Stomach (tissue), 4 donors: Measurements from ENCODE around the gene GFM1.

Experiments
- EP300 ChIP-seq: sonication (generic); formaldehyde crosslinking; IDR thresholded peaks from one replicate; pipeline ENCODE4 v1.6.1; 2017; ENCODE audit warnings: antibody characterized with exemption
- POLR2A ChIP-seq, 4 donors: fragments of 450-650 bp; IDR thresholded peaks; one replicate each; pipeline ENCODE4 v1.6.1; 2016; ENCODE audit warnings: antibody characterized with exemption in 4 of 4, control low read depth in 2 of 4, mild to moderate bottlenecking in 1 of 4, moderate library complexity in 1 of 4
- POLR2AphosphoS5 ChIP-seq, 3 donors: sonication (generic); formaldehyde crosslinking; IDR thresholded peaks; one replicate each; pipeline ENCODE4 v1.6.1; 2016; ENCODE audit warnings: antibody characterized with exemption in 3 of 3
- TF ChIP-seq, protein P1 (sequence below), 7 experiments: fragments of 450-650 bp in 4 of 7; fragments of 200-600 bp in 3 of 7; sonication (generic) in 3 of 7; IDR thresholded peaks; one replicate each; pipeline ENCODE4 v1.5.1; 2016 to 2019; ENCODE audit warnings: antibody characterized with exemption in 7 of 7, control low read depth in 2 of 7, mild to moderate bottlenecking in 1 of 7

DNA sequence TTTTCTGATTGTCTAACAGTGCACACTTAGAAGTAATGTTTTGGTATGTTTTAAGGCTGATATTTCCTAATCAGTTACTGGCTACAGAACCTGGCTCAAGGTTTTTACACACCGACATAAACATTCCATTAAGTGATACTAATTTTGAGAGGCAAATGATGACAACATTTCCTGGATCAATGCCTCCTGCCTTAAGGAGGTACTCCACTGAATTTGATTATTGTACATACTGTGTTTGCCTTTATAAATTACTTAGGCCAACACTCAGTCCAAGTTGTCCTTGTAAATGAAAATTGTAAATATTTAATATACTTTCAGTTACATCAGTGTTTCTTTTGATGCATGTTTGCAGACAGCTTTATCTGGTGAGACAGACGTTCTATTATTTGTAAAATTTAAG is 52.3 kb downstream of the GFM1 start:
- TF ChIP-seq, protein P1, sequence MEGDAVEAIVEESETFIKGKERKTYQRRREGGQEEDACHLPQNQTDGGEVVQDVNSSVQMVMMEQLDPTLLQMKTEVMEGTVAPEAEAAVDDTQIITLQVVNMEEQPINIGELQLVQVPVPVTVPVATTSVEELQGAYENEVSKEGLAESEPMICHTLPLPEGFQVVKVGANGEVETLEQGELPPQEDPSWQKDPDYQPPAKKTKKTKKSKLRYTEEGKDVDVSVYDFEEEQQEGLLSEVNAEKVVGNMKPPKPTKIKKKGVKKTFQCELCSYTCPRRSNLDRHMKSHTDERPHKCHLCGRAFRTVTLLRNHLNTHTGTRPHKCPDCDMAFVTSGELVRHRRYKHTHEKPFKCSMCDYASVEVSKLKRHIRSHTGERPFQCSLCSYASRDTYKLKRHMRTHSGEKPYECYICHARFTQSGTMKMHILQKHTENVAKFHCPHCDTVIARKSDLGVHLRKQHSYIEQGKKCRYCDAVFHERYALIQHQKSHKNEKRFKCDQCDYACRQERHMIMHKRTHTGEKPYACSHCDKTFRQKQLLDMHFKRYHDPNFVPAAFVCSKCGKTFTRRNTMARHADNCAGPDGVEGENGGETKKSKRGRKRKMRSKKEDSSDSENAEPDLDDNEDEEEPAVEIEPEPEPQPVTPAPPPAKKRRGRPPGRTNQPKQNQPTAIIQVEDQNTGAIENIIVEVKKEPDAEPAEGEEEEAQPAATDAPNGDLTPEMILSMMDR (IDR thresholded peaks at IDR 0.05) = no peak
- TF ChIP-seq POLR2AphosphoS5 (IDR thresholded peaks at IDR 0.05) (no peak), POLR2A (IDR thresholded peaks at IDR 0.05) (no peak), EP300 (no peak)
